HG03159 (cell line): Measurements from ENCODE around the gene ACSF3.

Source experiments
- ATAC-seq: cut with Tn5 transposase; IDR thresholded peaks from one replicate; pipeline ENCODE4 v1.9.1; 2021; ENCODE audit warnings: mild to moderate bottlenecking, moderate library complexity; ENCODE audit not compliant: unreplicated experiment

Gene ACSF3

GRCh38 chr16:89197633-89198416 lies 104.2 kb downstream of the ACSF3 start:
- ATAC-seq = no peak

DNA sequence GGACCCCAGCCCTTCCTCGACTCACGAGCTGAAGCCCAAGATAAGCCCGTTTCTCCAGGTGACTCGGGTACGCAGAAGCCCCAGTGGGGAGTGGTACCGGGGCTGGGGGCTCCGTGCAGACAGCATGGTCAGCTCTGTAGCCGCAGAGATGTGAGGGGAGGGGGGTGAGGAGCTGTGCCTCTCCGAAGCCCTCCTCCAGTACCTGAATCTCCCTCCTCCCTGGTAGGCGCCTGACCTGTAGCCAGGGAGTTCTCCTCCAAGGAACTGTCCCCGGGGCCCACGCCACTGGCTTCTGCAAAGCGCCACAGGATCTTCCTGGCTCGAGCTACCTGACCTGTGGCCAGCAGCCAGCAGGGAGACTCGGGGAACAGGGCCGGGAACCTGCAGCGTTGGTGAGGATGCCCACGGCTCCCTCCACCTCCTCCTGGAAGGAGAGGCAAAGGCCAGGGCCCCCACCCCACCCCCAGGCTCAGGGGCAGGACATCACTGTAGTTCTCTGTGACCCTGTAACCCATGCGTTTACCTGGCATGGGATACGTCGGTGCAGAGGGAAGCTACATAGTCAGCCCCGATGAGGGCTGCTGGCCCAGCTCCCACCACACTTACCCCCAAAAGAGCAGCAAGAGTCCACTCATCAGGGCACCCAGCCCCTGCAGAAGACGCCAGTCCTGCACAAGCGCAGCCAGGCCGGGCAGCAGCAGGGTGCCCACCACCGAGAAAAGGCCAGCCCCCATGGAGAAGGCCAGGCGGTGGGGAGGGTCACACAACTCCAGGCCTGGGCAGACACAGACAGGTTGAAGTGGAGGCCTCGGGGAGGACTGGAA lies 105.0 kb downstream of the ACSF3 start:
- no peak for ATAC-seq

GRCh38 chr16:89199241-89200123 lies 105.8 kb downstream of the ACSF3 start:
- ATAC-seq = no peak

DNA sequence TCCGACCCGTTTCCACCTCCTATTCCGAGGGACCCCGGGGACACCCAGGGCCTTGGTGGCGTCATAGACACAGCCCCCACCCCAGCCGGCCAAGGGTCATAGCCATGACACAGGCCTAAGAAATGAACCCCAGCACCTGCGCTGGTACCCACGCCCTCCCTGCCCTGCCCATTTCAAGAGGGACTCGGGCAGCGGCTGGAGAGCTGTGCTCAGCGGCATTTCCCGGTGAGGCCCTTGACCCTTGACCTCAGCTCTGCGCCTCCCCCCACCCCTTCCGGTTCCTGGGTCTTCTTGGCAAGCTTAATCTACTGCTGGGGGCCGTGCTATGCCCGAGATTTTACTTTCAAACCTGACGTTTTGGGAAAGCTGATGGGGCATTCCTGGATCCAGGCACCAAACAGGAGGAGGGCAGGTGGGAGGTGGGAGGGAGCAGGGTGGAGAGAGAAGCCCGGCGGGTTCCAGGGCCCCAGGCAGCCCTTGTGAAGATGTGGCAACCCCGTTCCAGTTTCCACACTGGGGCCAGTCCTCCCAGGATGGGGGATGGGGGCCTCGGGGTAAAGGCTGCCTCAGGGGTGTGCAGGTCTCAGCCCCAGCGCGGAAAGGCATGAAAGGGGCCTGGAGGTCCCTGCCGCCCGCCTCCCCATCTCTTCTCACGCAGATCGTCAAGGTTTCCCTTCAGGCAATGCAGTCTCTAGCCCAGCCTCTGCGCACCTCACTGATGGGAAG lies 106.6 kb downstream of the ACSF3 start, which contains the start of gene SLC22A31:
SLC22A31 (minus strand) TSS at position 414 of the 726 bp plus-strand sequence; CDS start at position 378, 36 bp downstream.
- ATAC-seq = no peak

- no peak for ATAC-seq
Measured at GRCh38 chr16:89200850-89201411, 107.3 kb downstream of the ACSF3 start.

DNA sequence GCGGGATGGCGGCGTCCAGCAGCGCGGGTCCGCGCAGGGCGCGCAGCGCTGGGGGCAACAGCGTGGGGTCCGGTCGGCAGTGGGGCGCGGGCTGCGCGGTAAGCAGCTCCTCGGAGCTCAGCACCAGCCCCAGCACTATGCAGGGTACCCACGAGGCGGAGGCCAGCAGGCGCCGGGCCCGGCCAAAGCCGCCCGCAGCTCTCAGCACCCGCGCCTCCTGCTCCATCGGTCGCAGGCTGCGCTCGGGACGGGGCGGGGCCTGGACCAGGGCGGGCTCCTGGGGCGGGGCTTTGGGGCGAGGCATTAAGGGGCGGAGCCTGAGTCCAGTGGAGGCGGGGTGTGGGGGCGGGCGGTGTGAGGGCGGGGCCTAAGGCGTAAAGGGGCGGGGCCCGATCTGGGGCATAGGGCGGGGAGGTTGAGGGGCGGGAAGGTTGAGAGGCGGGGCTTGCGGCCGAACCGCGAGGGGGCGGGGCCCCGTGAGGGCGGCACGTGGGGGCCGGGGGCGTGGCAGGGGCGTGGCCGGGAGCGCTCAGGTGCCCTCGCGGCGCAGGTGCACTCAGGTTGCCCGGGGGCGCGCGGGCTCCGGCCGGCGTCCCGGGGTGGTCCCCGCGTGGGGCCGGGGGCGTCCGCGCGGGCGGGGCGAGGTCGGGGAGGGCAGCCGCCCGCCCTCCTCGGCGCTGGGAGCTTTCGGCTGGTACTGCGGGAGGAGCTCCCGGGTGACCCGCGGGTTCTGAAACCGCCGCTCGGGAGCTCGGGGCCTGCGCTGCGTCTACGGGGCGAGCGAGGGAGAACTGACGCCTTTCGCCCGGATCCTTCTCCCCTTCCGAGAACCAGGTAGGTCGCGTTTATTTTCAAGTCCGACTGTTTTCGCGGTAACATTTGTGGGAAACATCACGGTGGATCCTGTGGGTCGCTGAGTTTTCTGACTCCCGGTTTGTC lies 108.1 kb downstream of the ACSF3 start:
- ATAC-seq = no peak

DNA sequence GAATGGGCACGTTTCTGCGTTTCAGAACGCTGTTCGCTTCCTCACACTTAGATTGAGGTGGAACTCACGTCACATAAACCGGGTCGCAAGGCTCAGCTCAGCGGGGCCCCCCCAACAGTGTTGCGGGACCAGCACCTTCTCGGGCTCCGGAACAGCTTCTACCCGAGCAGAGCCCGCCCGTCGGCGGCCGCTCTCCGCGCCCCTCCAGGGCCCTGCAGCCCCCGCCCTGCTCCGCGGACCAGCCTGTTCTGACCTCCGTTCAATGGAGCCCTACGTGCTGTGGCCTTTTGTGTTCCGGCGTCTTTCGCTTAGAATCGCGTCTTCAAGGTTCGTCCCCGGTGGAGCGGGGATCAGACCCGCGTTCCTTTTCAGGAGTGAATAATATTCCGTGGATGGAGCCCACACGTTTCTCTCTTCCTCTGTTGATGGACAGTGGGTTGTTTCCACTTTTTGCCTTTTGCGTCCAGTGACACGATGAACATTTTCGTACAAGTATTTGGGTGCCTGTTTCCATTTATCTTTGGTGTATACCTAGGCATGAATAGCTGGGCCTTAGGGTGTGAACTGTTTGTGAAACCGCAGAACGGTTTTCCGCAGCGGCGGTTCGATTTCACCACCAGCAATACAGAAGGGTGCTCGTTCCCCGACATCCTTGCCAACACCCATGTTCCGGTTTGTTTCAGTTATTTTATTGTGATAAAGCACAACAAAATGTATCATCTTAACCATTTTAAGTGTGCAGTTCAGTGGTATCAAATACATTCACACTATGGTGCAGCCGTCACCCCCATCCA lies 109.0 kb downstream of the ACSF3 start:
- no peak for ATAC-seq
